GM13976 (cell line): ENCODE data around the gene SLC25A53.
A peak's percentile ranks its signal among the peaks of the same experiment; 100 is the strongest.

Experiments
- DNase-seq: peaks from one replicate; pipeline ENCODE4 v3.0.0; 2012; ENCODE audit warnings: low spot score
- CTCF ChIP-seq: IDR thresholded peaks from 2 replicates; pipeline ENCODE4 v1.5.1; 2012; ENCODE audit warnings: borderline replicate concordance, mild to moderate bottlenecking; ENCODE audit not compliant: insufficient read depth; ENCODE audit errors: extremely low read depth, missing control alignments, control extremely low read depth
- in situ Hi-C: fragments of 300-500 bp; cut with MboI; formaldehyde crosslinking; loops from one replicate; pipeline ENCODE4 v1.12.0; 2022; ENCODE audit warnings: low sequenced_read_pairs, mixed read lengths, inconsistent platforms; ENCODE audit not compliant: unreplicated experiment

SLC25A53 gene

GRCh38 chrX:104166735-104167436 lies 10.1 kb upstream of the SLC25A53 start:
- in situ Hi-C loops: no loop called here
- no peak for TF ChIP-seq CTCF
- DNase-seq: no peak

- peak; percentile 90 for DNase-seq
- in situ Hi-C loops: no loop called here
- peak; percentile 46 for TF ChIP-seq CTCF
Observed at GRCh38 chrX:104165894-104166734, 9.3 kb upstream of the SLC25A53 start, which contains the start of gene FAM199X. Gene FAM199X, plus strand, starts transcription at chrX:104166453. Its CDS starts 333 bp downstream, at chrX:104166786.

- TF ChIP-seq CTCF: no peak
- in situ Hi-C loops: no loop called here
- no peak for DNase-seq
Observed at GRCh38 chrX:104151037-104151436, 5.8 kb downstream of the SLC25A53 start.

GRCh38 chrX:104141087-104141760 lies 15.6 kb downstream of the SLC25A53 start:
- TF ChIP-seq CTCF: no peak
- in situ Hi-C loops: no loop called here
- no peak for DNase-seq

- DNase-seq: no peak
Observed at GRCh38 chrX:104137496-104137895, 19.3 kb downstream of the SLC25A53 start.

More at GRCh38 chrX:104137496-104137895, 19.3 kb downstream of the SLC25A53 start:
- in situ Hi-C loops: no loop called here
- TF ChIP-seq CTCF: no peak
